Occipital lobe (tissue), 2 donors: ENCODE results near the gene CD276. TPM values are rescaled to one million over a fixed set of nuclear protein-coding genes. Genes with fewer than 3 reads are reported as not detected.
"Not testable (repeated sequence)": the region's sequence is repeated elsewhere in the genome, so short reads cannot be mapped to it uniquely, and the experiment has no call there.

ENCODE experiments used
- DNase-seq: peaks from one replicate; lab custom pipeline; 2025; lab: John Stamatoyannopoulos, UW
- total RNA-seq: library from RNA; depleted of rRNA; stranded (reverse); fragments of >200 nt; gene quantifications from one replicate; pipeline ENCODE4 v1.2.3, GENCODE V29; 2014

The CD276 gene
- total RNA-seq, 1 donor from 2014 or later, result 24.5 TPM

DNA sequence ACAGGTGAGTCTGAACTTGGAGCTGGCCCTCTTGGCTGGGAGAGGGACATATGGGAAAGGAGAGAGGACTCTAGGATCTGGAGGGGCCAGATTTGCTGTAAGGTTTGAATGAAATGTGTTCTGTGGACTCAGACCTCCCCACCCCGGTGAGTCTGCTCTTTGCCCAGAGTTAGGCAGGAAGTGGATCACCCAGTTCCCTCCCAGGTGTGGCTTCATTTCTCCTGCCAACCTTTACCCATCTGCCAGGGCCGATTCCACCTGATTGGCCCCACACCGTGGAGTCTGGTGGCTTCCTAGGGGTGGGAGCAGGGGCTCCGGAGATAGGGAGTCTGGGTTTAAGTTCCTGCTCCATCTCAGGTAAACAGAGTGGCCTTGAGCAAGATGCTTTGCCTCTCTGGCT lies 25.5 kb downstream of the CD276 start:
- no peak for DNase-seq

DNA sequence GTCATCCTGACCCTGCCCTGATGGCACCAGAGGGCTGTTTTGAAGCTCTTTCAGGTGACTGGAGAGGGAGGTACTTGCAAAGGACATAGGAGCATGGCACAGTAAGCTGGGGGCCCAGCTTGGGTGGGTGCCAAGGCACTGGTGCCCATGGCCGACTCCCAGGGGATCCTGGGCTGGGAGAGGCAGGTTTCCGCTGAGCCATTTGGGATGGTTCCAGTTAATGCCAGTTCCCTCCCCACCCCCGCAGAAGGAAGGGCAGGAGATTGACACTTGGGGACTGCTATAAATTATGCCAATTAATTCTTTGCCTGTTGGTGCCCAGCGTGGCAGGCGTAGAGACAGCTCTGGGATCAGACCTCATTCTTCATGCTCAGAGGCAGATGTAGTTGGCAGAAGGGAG lies 26.1 kb downstream of the CD276 start:
- DNase-seq, result no peak

GRCh38 chr15:73711526-73711925 lies 27.3 kb downstream of the CD276 start:
- DNase-seq, result no peak

DNA sequence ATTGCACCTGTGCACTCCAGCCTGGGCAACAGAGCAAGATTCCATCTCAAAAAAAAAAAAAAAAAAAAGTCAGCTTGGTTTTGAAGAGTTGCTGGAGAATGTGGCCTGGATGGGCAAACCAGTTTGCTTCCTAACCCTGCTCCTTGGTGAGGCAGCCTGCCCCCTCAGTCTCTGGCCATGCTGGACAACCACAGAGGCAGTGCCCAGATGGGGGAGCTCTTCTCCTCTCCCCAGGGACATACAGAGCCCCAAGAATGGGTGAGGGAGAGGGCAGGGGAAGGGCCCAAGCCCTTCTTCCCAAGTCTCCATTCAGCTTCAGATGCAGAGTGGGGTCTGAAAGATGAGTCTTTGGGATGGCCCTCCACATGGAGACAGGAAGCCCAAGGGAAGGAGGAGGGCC lies 27.9 kb downstream of the CD276 start:
- DNase-seq, result no peak

GRCh38 chr15:73714695-73715301 lies 30.6 kb downstream of the CD276 start:
- no peak for DNase-seq

- DNase-seq, result no peak
These were observed 31.2 kb downstream of the CD276 start for GRCh38 chr15:73715417-73715816.

GRCh38 chr15:73716417-73716816 lies 32.2 kb downstream of the CD276 start:
- no peak for DNase-seq

DNA sequence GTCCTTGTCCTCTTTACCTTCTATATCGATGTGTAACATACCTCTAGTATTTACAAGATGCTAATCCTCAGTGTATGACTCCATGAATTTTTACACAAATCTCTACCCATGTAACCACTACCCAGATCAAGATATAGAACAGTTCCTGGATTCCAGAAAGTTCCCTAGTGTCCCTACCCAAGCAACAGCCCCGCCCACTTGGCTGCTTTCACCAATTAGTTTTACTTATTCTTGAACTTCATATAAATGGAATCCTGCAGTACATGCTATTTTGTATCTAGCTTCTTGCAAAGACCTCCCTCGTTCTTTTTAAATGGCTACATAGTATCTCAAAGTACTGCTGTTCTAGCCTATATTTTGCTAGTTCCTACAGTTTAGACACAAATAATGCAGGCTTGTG lies 33.0 kb downstream of the CD276 start:
- no peak for DNase-seq

- DNase-seq, result no peak
These were observed 33.6 kb downstream of the CD276 start for GRCh38 chr15:73717802-73718201.

GRCh38 chr15:73718694-73719093 lies 34.5 kb downstream of the CD276 start:
- DNase-seq, result no peak

- DNase-seq, result no peak
These were observed 38.2 kb downstream of the CD276 start for GRCh38 chr15:73722425-73722824.

- DNase-seq, result no peak
These were observed 39.0 kb downstream of the CD276 start for GRCh38 chr15:73723191-73723590.

- DNase-seq, result no peak
These were observed 40.0 kb downstream of the CD276 start for GRCh38 chr15:73724212-73724611.

GRCh38 chr15:73727330-73727976 lies 43.3 kb downstream of the CD276 start:
- DNase-seq, result no peak

GRCh38 chr15:73732051-73732450 lies 47.9 kb downstream of the CD276 start:
- DNase-seq, result not testable (repeated sequence)

DNA sequence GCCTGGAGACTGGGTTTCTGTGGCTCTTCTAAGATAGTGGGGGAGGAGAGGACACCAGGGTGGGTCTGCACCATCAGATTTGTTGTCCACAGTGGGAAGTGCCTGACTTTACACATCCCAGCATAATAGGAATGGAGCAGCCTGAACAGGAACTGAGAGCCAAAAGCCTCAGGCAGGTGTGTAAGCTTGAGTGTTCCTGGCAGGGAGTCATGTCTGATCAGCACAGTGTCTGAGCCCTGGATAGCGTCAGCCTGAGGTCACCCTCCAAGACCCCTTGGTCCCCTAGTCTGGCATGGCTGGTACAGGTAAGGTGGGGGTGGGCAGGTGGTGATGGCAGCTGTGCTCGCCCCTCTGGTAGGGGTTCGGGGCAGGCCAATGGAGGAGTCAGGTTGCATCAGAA lies 48.7 kb downstream of the CD276 start:
- no peak for DNase-seq

GRCh38 chr15:73737535-73737934 lies 53.4 kb downstream of the CD276 start:
- no peak for DNase-seq

DNA sequence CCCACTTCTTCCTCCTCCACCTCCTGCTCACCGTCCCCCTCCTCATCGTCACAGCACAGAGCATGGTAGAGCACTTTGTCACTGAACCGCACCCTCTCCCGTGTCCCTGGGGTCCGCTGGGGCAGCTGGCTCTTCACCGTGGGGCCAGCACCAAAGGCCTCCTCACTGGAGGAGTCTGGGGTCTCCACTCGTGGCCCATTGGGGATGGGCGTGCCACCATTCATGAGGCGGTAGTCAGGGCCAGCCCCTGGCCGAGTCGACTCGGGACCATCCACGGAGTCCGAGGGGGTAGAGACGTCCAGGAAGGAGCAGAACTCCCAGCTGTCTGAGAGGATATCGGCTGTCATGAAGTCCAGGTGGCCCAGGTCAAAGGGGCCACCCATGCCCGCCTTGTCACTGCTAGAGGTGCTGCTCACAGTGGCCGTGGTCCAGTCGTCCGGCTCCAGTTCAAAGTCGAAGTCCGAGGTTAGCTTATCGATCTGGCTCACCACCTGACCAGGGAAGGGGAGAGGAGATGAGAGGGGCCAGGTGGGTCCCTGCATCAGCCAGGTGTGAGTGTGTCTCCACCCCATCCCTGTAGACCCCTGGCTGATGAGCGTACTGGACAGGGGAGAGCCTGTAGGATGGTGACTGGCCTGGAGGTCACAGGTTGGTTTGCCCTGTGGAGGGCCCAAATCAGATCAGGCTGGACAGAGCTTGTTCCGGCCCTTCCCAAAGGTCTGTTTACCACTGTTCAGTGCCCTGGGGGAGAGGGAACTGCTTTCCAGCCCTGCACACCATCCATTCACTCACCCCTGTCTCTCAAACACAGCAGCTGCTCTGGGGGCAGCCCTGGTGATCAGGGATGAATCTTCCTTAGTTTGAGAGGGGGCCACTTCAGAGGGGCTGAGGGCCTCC lies 56.2 kb downstream of the CD276 start:
- no peak for DNase-seq

- DNase-seq, result no peak
These were observed 57.2 kb downstream of the CD276 start for GRCh38 chr15:73741321-73741836.

- no peak for DNase-seq
These were observed 60.1 kb downstream of the CD276 start for GRCh38 chr15:73744293-73744692.

DNA sequence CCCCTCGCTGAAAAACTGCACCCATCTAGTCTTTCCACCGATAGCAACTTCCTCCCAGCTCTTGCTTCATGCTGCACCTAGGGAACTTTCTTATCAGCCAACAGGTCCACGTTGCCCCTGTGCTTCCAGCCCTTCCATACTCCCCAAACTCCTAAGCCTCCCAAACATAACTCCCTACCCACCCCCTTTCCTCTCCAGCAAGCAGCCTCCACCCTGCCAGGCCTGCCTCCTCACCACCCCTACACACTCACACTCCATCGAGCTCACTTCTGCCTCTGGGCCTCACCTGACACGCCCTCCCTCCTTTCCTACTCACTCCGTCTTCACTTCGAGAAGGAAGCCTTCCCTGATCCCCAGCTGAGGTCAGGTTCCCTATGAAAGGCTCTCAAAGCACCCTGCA lies 60.9 kb downstream of the CD276 start:
- no peak for DNase-seq

- no peak for DNase-seq
These were observed 62.1 kb downstream of the CD276 start for GRCh38 chr15:73746261-73746660.
